GM12891 (cell line): ENCODE measurements around the gene NDFIP2.

Source experiments
- DNase-seq: peaks from one replicate; pipeline ENCODE4 v3.0.0; 2011; ENCODE audit warnings: low spot score; ENCODE audit not compliant: insufficient read length
- FAIRE-seq: peaks from 2 replicates; lab custom pipeline; 2011; peaks lifted over from hg19 to GRCh38; lab: Jason Lieb, UNC
- PAX5 ChIP-seq: IDR thresholded peaks from 2 replicates; pipeline ENCODE4 v1.6.1; 2011; ENCODE audit warnings: low read length, moderate library complexity, mild to moderate bottlenecking; ENCODE audit not compliant: insufficient read depth, severe bottlenecking
- POLR2A ChIP-seq: IDR thresholded peaks from 2 replicates; pipeline ENCODE4 v1.6.1; 2011; ENCODE audit warnings: low read depth, low read length, control low read depth
- POLR2AphosphoS5 ChIP-seq: IDR thresholded peaks from 2 replicates; pipeline ENCODE4 v1.6.1; 2011; ENCODE audit warnings: low read depth, low read length, control low read depth
- POU2F2 ChIP-seq: IDR thresholded peaks from 2 replicates; pipeline ENCODE4 v1.6.1; 2011; ENCODE audit warnings: low read depth, mild to moderate bottlenecking, control low read depth, low read length, moderate library complexity
- SPI1 ChIP-seq: IDR thresholded peaks from 2 replicates; pipeline ENCODE4 v1.6.1; 2011; ENCODE audit warnings: low read depth, low read length, control low read depth
- TAF1 ChIP-seq: IDR thresholded peaks from 2 replicates; pipeline ENCODE4 v1.6.1; 2011; ENCODE audit warnings: low read depth, low read length, control low read depth

Gene NDFIP2

GRCh38 chr13:79503473-79504017 lies 22.6 kb downstream of the NDFIP2 start:
- DNase-seq (no peak), FAIRE-seq (peak; percentile 33)
- TF ChIP-seq POU2F2 (no peak), SPI1 (no peak), POLR2AphosphoS5 (no peak), POLR2A (no peak), TAF1 (no peak), PAX5 (no peak)

GRCh38 chr13:79508224-79508961 lies 27.4 kb downstream of the NDFIP2 start:
- TF ChIP-seq POLR2A (no peak), PAX5 (no peak), SPI1 (no peak), TAF1 (no peak), POLR2AphosphoS5 (no peak), POU2F2 (no peak)
- FAIRE-seq (no peak), DNase-seq (no peak)

- no peak for TF ChIP-seq POLR2AphosphoS5
- TF ChIP-seq POLR2A, result no peak
- no peak for TF ChIP-seq TAF1
- no peak for TF ChIP-seq POU2F2
- TF ChIP-seq PAX5, result no peak
- TF ChIP-seq SPI1, result no peak
- FAIRE-seq (no peak), DNase-seq (no peak)
These were observed 30.7 kb downstream of the NDFIP2 start for GRCh38 chr13:79511611-79512010.

GRCh38 chr13:79512950-79513349 lies 32.0 kb downstream of the NDFIP2 start:
- no peak for TF ChIP-seq TAF1
- TF ChIP-seq POLR2AphosphoS5, result no peak
- TF ChIP-seq POLR2A, result no peak
- TF ChIP-seq PAX5, result no peak
- TF ChIP-seq SPI1, result no peak
- no peak for TF ChIP-seq POU2F2
- no peak for FAIRE-seq
- no peak for DNase-seq

DNA sequence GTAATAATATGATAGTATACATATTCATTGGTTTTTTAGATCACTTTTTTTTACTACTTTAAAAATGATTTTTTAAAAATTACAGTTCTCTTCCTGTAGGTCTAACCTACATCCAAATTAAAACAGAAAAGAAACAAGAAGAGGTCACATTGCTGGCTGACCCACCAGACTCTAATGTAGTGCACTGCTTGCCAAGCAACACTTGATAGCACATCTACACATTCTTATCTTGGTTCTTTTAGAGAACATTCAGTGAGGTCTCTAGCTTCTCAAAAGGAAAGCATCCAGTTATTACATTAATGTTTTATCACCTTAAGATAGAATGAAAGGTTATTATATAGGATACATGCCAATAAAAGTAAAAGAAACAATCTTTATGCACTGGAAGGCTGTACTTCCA lies 35.6 kb downstream of the NDFIP2 start:
- FAIRE-seq (no peak), DNase-seq (no peak)
- TF ChIP-seq POU2F2 (no peak), POLR2A (no peak), TAF1 (no peak), PAX5 (no peak), SPI1 (no peak), POLR2AphosphoS5 (no peak)

GRCh38 chr13:79519255-79519654 lies 38.3 kb downstream of the NDFIP2 start:
- no peak for FAIRE-seq
- TF ChIP-seq POLR2AphosphoS5, result no peak
- no peak for TF ChIP-seq TAF1
- no peak for TF ChIP-seq PAX5
- TF ChIP-seq POU2F2, result no peak
- TF ChIP-seq SPI1, result 0 out of 2 replicates have a peak, but pooled peaks have one; percentile 13
- no peak for TF ChIP-seq POLR2A
- no peak for DNase-seq

GRCh38 chr13:79522583-79522982 lies 41.6 kb downstream of the NDFIP2 start:
- peak; percentile 89 for FAIRE-seq
- no peak for TF ChIP-seq TAF1
- TF ChIP-seq SPI1, result peak; percentile 84
- TF ChIP-seq PAX5, result no peak
- DNase-seq, result peak; percentile 5

GRCh38 chr13:79525064-79525857 lies 44.3 kb downstream of the NDFIP2 start:
- DNase-seq, result no peak
- no peak for FAIRE-seq
- TF ChIP-seq PAX5 (no peak), POU2F2 (no peak), POLR2AphosphoS5 (no peak), POLR2A (no peak), TAF1 (no peak), SPI1 (no peak)

- FAIRE-seq (no peak), DNase-seq (no peak)
- no peak for TF ChIP-seq PAX5
- no peak for TF ChIP-seq TAF1
- no peak for TF ChIP-seq POLR2AphosphoS5
- no peak for TF ChIP-seq POLR2A
- TF ChIP-seq SPI1, result no peak
- no peak for TF ChIP-seq POU2F2
These were observed 46.7 kb downstream of the NDFIP2 start for GRCh38 chr13:79527698-79528097.
